ENCODE results near the gene CCDC194. TPM values are rescaled to one million over a fixed set of nuclear protein-coding genes. Genes with fewer than 3 reads are reported as not detected.

The CCDC194 gene
- total and polyA plus RNA-seq, 8 donors, result not detected

GRCh38 chr19:17385878-17386611 is 8.0 kb downstream of the CCDC194 start:
- Histone ChIP-seq H3K4me3 (no peak overlapping the region), H3K4me1 (peaks cover 9 to 21% (median 16%) of the 10 kb centered on the region in 4 donors), H3K36me3 (no peaks in the 10 kb centered on the region), H3K27ac (no peak overlapping the region), H3K9me3 (peaks cover 0 to 6% (median 2%) of the 10 kb centered on the region in 4 donors), H3K27me3 (peaks cover 0 to 12% (median 0%) of the 10 kb centered on the region in 3 donors)
- TF ChIP-seq, protein P1, sequence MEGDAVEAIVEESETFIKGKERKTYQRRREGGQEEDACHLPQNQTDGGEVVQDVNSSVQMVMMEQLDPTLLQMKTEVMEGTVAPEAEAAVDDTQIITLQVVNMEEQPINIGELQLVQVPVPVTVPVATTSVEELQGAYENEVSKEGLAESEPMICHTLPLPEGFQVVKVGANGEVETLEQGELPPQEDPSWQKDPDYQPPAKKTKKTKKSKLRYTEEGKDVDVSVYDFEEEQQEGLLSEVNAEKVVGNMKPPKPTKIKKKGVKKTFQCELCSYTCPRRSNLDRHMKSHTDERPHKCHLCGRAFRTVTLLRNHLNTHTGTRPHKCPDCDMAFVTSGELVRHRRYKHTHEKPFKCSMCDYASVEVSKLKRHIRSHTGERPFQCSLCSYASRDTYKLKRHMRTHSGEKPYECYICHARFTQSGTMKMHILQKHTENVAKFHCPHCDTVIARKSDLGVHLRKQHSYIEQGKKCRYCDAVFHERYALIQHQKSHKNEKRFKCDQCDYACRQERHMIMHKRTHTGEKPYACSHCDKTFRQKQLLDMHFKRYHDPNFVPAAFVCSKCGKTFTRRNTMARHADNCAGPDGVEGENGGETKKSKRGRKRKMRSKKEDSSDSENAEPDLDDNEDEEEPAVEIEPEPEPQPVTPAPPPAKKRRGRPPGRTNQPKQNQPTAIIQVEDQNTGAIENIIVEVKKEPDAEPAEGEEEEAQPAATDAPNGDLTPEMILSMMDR (IDR thresholded peaks at IDR 0.05), result peak in 5 of 7 experiments; percentile 73 to 92 (median 89)
- TF ChIP-seq POLR2AphosphoS5 (IDR thresholded peaks at IDR 0.05), result no peak
- 33 to 62% (median 38%) methylated on average over 7 to 20 of the region's 20 CpGs for WGBS, 5 donors
- DNase-seq, result peak; percentile 65 to 87
- intact Hi-C loops (cut with DNase I; ENCODE audit: low total_unique reads), result loop anchor here (5.0 kb wide), 1 partner anchor 39 kb away; no protein-coding TSS in a partner anchor

DNA sequence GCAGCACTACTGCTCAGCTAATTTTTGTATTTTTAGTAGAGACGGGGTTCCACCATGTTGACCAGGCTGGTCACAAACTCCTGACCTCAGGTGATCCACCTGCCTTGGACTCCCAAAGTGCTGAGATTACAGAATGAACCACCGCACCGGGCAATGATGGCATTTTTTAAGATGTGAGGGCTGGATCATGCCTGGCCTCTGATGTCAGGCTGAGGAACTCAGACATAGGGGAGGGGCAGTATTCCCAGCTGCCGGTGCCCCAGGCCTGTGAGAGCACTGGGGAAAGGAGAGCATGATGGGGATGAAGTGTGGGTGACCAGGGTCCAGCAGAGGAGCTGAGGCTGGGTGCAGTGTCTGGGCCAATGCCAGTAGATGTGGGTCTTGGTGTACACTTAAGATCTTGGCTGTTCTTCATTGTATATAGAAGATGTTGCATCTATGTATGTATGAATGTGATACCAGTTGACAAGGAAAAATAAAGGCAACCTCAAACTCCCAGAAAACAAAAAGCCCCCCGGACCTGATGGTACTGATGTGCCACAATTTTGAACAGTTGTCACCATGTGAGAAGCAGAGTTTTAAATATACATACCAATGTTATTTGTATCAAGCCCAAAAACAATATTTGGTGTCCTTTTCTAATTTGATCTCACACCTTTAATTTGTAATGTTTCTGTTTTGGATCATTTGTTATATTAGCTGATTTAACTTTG is 13.4 kb downstream of the CCDC194 start:
- TF ChIP-seq, protein P1 (IDR thresholded peaks at IDR 0.05), result no peak
- TF ChIP-seq POLR2AphosphoS5 (IDR thresholded peaks at IDR 0.05), result no peak
- Histone ChIP-seq H3K36me3 (no peaks in the 10 kb centered on the region), H3K27ac (no peak overlapping the region), H3K4me3 (no peak overlapping the region), H3K27me3 (peaks cover 0 to 34% (median 5%) of the 10 kb centered on the region in 3 donors), H3K4me1 (peaks cover 0 to 18% (median 9%) of the 10 kb centered on the region in 4 donors), H3K9me3 (no peaks in the 10 kb centered on the region)
- intact Hi-C loops (cut with DNase I; ENCODE audit: low total_unique reads), result no loop called here
- WGBS, 5 donors, result 85 to 97% (median 96%) methylated on average over 5 of the region's 5 CpGs
- no peak for DNase-seq

DNA sequence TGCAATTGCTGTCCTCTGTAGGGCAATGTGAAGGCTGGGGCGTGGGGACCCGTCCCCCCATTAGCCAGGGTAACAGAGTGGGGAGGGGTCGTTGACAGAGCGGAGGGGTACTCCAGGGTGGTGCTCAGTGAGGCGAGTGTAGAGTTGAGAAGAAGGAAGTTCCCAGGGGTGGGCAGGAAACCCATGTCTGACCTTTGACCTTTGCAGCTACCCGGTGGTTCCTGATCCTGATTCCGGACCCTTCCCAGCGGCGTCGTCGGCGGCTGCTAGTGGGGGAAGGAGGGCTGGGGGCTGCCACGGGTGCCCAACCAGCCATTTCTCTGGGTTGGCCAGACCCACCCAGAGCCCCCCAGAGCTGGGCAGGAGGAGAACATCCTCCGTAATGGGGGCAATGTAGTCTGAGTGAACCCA is 14.8 kb downstream of the CCDC194 start:
- WGBS, 5 donors, result 38 to 45% (median 41%) methylated on average over 14 of the region's 14 CpGs
- TF ChIP-seq, protein P1 (IDR thresholded peaks at IDR 0.05), result no peak
- no peak for TF ChIP-seq POLR2A (IDR thresholded peaks at IDR 0.05)
- TF ChIP-seq POLR2AphosphoS5 (IDR thresholded peaks at IDR 0.05), result no peak
- TF ChIP-seq EP300 (IDR thresholded peaks at IDR 0.05), result no peak
- Histone ChIP-seq H3K27me3 (peaks cover 0 to 34% (median 5%) of the 10 kb centered on the region in 3 donors), H3K9me3 (no peaks in the 10 kb centered on the region), H3K4me1 (peaks cover 0 to 18% (median 9%) of the 10 kb centered on the region in 4 donors), H3K27ac (peak overlapping the region in 1 of 5 donors; percentile 25), H3K4me3 (no peak overlapping the region), H3K36me3 (no peaks in the 10 kb centered on the region)
- intact Hi-C loops (cut with DNase I; ENCODE audit: low total_unique reads), result no loop called here
- peak in 1 of 2 donors; percentile 72 for DNase-seq

GRCh38 chr19:17378271-17378670 is 15.7 kb downstream of the CCDC194 start:
- no peaks in the 10 kb centered on the region for H3K36me3 ChIP-seq
- no peak for DNase-seq
- no peak overlapping the region for H3K4me3 ChIP-seq
- TF ChIP-seq EP300 (IDR thresholded peaks at IDR 0.05), result no peak
- TF ChIP-seq, protein P1 (IDR thresholded peaks at IDR 0.05), result no peak
- TF ChIP-seq POLR2AphosphoS5 (IDR thresholded peaks at IDR 0.05), result no peak
- TF ChIP-seq POLR2A (IDR thresholded peaks at IDR 0.05), result no peak
- intact Hi-C loops (cut with DNase I; ENCODE audit: low total_unique reads), result no loop called here
- H3K9me3 ChIP-seq, result no peaks in the 10 kb centered on the region
- H3K27me3 ChIP-seq, result peaks cover 0 to 34% (median 5%) of the 10 kb centered on the region in 3 donors
- peak overlapping the region in 3 of 5 donors; percentile 20 to 58 (median 31) for H3K27ac ChIP-seq
- 54 to 75% (median 67%) methylated on average over 11 to 13 of the region's 13 CpGs for WGBS, 5 donors
- H3K4me1 ChIP-seq, result peaks cover 0 to 18% (median 9%) of the 10 kb centered on the region in 4 donors

Data from stomach (tissue), 9 donors.